Glutamatergic neuron (in vitro differentiated cells): ENCODE measurements around the gene VDAC2. TPM values are rescaled to one million over a fixed set of nuclear protein-coding genes. Genes with fewer than 3 reads are reported as not detected.

Experiments used
- DNase-seq: peaks from one replicate; pipeline ENCODE4 v3.0.0; 2022
- H3K27ac Mint-ChIP-seq: one replicate; pipeline ENCODE4 v1.8.0; 2020; ENCODE audit warnings: mild to moderate bottlenecking, mixed read lengths, inconsistent platforms; ENCODE audit not compliant: unreplicated experiment
- H3K27me3 Mint-ChIP-seq: one replicate; pipeline ENCODE4 v1.8.0; 2020; ENCODE audit warnings: mild to moderate bottlenecking, moderate library complexity, mixed read lengths, inconsistent platforms; ENCODE audit not compliant: unreplicated experiment
- H3K36me3 Mint-ChIP-seq: one replicate; pipeline ENCODE4 v1.8.0; 2020; ENCODE audit warnings: mild to moderate bottlenecking, mixed read lengths, inconsistent platforms; ENCODE audit not compliant: unreplicated experiment
- H3K4me1 Mint-ChIP-seq: one replicate; pipeline ENCODE4 v1.8.0; 2020; ENCODE audit warnings: mild to moderate bottlenecking, low read depth, mixed read lengths, inconsistent platforms; ENCODE audit not compliant: unreplicated experiment
- H3K4me3 Mint-ChIP-seq: one replicate; pipeline ENCODE4 v1.8.0; 2020; ENCODE audit warnings: mild to moderate bottlenecking, mixed read lengths, inconsistent platforms; ENCODE audit not compliant: unreplicated experiment
- H3K9me3 Mint-ChIP-seq: one replicate; pipeline ENCODE4 v1.8.0; 2020; ENCODE audit warnings: mild to moderate bottlenecking, moderate library complexity, mixed read lengths, inconsistent platforms; ENCODE audit not compliant: unreplicated experiment
- CTCF ChIP-seq: fragments of 200-600 bp; sonication (generic); IDR thresholded peaks from one replicate; pipeline ENCODE4 v1.5.0; 2021; ENCODE audit not compliant: partially characterized antibody, unreplicated experiment
- total RNA-seq: library from RNA; stranded (reverse); fragmentation: NEBNext Ultra II Directional; extraction: Animal tissue kit (Norgen Biotek cat#: 25700); gene quantifications from one replicate; pipeline ENCODE4 v1.2.1, GENCODE V29; 2021; ENCODE audit not compliant: unreplicated experiment

Gene VDAC2
- total RNA-seq, 1 donor from 2014 or later: 264 TPM

GRCh38 chr10:75238182-75239095, 27.8 kb downstream of the VDAC2 start:
- Mint-ChIP-seq H3K9me3 (peaks cover 2% of the 10 kb centered on the region), H3K4me1 (peaks cover 1% of the 10 kb centered on the region), H3K36me3 (no peaks in the 10 kb centered on the region), H3K27ac (no peak overlapping the region), H3K4me3 (no peak overlapping the region), H3K27me3 (peaks cover 2% of the 10 kb centered on the region)
- DNase-seq: peak; percentile 29
- no peak for TF ChIP-seq CTCF

GRCh38 chr10:75239096-75239790, 28.6 kb downstream of the VDAC2 start:
- no peaks in the 10 kb centered on the region for H3K36me3 Mint-ChIP-seq
- no peak overlapping the region for H3K27ac Mint-ChIP-seq
- H3K4me3 Mint-ChIP-seq: no peak overlapping the region
- no peak for TF ChIP-seq CTCF
- H3K4me1 Mint-ChIP-seq: no peaks in the 10 kb centered on the region
- H3K27me3 Mint-ChIP-seq: peaks cover 2% of the 10 kb centered on the region
- DNase-seq: no peak
- peaks cover 3% of the 10 kb centered on the region for H3K9me3 Mint-ChIP-seq

DNA sequence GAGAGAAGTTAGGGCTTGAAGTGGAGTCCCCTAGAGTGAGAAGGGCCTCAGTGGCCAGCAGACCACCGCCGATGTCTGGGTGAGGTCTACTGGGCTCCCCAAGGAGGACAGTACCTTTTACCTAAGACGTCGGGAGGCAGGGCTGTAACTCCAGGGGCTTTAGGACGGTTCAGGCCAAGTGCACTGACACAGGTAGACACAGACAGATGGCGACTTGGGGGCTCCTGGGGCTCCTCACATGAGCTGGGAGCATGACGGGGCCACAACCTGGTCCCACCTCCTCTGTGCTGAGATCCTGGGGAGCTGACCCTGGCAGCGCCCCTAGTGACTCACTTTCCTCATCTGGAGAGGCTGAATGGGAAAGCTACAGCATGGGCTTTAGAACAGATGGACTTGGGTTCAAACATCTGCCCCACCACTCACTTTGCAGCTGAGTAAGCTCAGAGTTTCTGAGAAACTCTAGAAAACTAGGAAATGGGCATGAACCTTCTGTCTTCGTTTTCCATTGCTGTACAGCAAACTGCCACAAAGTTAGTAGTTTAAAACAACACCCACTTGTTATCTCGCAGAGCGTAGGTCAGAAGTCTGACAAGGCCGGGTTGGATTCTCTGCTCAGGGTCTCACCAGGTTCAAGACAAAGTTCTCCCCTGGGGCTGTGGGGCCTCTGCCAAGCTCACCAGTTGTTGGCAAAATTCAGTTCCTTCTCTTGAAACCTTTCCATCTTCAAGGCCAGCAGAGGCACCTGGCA, 29.9 kb downstream of the VDAC2 start:
- H3K27ac Mint-ChIP-seq: no peak overlapping the region
- DNase-seq: no peak
- no peak overlapping the region for H3K4me3 Mint-ChIP-seq
- no peaks in the 10 kb centered on the region for H3K4me1 Mint-ChIP-seq
- H3K36me3 Mint-ChIP-seq: no peaks in the 10 kb centered on the region
- TF ChIP-seq CTCF: no peak
- peaks cover 4% of the 10 kb centered on the region for H3K9me3 Mint-ChIP-seq
- peaks cover 2% of the 10 kb centered on the region for H3K27me3 Mint-ChIP-seq

- DNase-seq: no peak
- H3K9me3 Mint-ChIP-seq: peaks cover 4% of the 10 kb centered on the region
- H3K4me1 Mint-ChIP-seq: no peaks in the 10 kb centered on the region
- TF ChIP-seq CTCF: no peak
- H3K36me3 Mint-ChIP-seq: no peaks in the 10 kb centered on the region
- H3K27me3 Mint-ChIP-seq: no peaks in the 10 kb centered on the region
- H3K27ac Mint-ChIP-seq: no peak overlapping the region
- no peak overlapping the region for H3K4me3 Mint-ChIP-seq
Observed at GRCh38 chr10:75243426-75243825, 32.8 kb downstream of the VDAC2 start.
